ENCODE results near the gene SLC2A9.

DNA sequence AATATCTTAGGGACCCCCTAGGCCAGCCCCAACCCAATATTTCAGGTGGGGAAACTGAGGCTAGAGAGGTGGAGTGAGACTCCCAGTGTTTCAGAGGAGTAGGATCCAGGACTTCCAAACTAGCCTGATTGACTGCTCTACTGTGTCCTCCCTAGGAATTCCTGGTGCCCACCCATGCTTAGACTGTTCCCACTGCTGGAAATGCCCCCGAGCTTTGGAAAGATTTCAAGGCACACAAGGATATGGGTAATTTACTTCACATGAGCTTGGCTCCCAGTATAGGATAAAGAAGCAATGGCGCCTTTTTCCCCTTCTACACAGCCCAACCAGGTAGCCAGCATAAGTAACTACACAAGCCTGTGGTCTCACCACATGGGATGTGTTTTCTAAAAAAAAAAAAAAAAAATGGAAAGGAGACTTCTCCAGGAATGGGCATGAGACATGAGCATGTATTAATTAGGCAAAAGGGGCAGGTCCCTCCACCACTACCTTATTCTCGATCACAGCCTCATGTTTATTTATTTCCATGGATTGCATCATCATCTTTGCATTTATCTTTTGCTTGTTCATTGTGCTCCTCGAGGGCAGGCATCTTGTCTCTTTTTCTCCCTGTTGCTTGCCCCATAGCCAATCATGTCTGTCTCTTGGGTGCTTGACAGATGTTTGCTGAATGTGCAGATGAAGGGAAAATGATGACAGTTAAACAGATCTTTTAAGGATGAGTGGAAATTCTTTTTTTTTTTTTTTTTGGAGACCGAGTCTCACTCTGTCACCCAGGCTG lies 173.1 kb downstream of the SLC2A9 start:
- no peak for TF ChIP-seq EZH2 (conservative IDR thresholded peaks at IDR 0.05; ENCODE audit: low read depth, low read length)
- TF ChIP-seq, protein P1, sequence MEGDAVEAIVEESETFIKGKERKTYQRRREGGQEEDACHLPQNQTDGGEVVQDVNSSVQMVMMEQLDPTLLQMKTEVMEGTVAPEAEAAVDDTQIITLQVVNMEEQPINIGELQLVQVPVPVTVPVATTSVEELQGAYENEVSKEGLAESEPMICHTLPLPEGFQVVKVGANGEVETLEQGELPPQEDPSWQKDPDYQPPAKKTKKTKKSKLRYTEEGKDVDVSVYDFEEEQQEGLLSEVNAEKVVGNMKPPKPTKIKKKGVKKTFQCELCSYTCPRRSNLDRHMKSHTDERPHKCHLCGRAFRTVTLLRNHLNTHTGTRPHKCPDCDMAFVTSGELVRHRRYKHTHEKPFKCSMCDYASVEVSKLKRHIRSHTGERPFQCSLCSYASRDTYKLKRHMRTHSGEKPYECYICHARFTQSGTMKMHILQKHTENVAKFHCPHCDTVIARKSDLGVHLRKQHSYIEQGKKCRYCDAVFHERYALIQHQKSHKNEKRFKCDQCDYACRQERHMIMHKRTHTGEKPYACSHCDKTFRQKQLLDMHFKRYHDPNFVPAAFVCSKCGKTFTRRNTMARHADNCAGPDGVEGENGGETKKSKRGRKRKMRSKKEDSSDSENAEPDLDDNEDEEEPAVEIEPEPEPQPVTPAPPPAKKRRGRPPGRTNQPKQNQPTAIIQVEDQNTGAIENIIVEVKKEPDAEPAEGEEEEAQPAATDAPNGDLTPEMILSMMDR (CRISPR knock-in tag; IDR thresholded peaks at IDR 0.05) = no peak
- TF ChIP-seq ZBTB7A (CRISPR knock-in tag; IDR thresholded peaks at IDR 0.05) = no peak

Measured in HepG2 (cell line).